ENCODE results near the gene TSG101. TPM values are rescaled to one million over a fixed set of nuclear protein-coding genes. Genes with fewer than 3 reads are reported as not detected.

The TSG101 gene
- total RNA-seq, 3 donors from 2014 or later: 60.6 to 71.1 (median 64.9) TPM

GRCh38 chr11:18452927-18453326 is 73.8 kb downstream of the TSG101 start:
- Histone ChIP-seq H3K4me3 (no peak overlapping the region), H3K9me3 (no peaks in the 10 kb centered on the region), H3K4me1 (ENCODE audit: low read depth) (no peaks in the 10 kb centered on the region), H3K36me3 (ENCODE audit: low read depth) (no peaks in the 10 kb centered on the region)
- ATAC-seq: no peak
- intact Hi-C loops (cut with DNase I, micrococcal nuclease): no loop called here
- TF ChIP-seq CTCF (IDR thresholded peaks at IDR 0.05): no peak
- DNase-seq: no peak

GRCh38 chr11:18449251-18449650 is 77.5 kb downstream of the TSG101 start:
- Histone ChIP-seq H3K4me3 (no peak overlapping the region), H3K36me3 (ENCODE audit: low read depth) (no peaks in the 10 kb centered on the region), H3K9me3 (no peaks in the 10 kb centered on the region), H3K4me1 (ENCODE audit: low read depth) (no peaks in the 10 kb centered on the region)
- TF ChIP-seq CTCF (IDR thresholded peaks at IDR 0.05): no peak
- ATAC-seq: no peak
- DNase-seq: no peak
- intact Hi-C loops (cut with DNase I, micrococcal nuclease): no loop called here

- intact Hi-C loops (cut with DNase I, micrococcal nuclease): no loop called here
- Histone ChIP-seq H3K4me1 (ENCODE audit: low read depth) (no peaks in the 10 kb centered on the region), H3K36me3 (ENCODE audit: low read depth) (no peaks in the 10 kb centered on the region), H3K4me3 (no peak overlapping the region), H3K9me3 (no peaks in the 10 kb centered on the region)
- ATAC-seq (no peak), DNase-seq (no peak)
- no peak for TF ChIP-seq CTCF (IDR thresholded peaks at IDR 0.05)
These were observed 88.1 kb downstream of the TSG101 start for GRCh38 chr11:18438691-18439090.

Other genes starting within 250 kb of the TSG101 start
- gene HPS5, start 204.8 kb downstream of the TSG101 start, total RNA-seq: 10 to 100 TPM in 2 of 3 donors, 1 to 10 TPM in 1; 9.8 to 16.6 (median 14.1) TPM
- 10 to 100 TPM; 32.8 to 43.3 (median 35.9) TPM for gene GTF2H1, start 204.4 kb downstream of the TSG101 start, total RNA-seq
- 100 to 1,000 TPM; 453 to 504 (median 462) TPM for gene LDHA, start 132.4 kb downstream of the TSG101 start, total RNA-seq
- not detected for gene LDHC, start 114.6 kb downstream of the TSG101 start, total RNA-seq
- gene LDHAL6A, start 71.1 kb downstream of the TSG101 start, total RNA-seq: not detected
- 10 to 100 TPM; 34.8 to 36.7 (median 35.3) TPM for gene UEVLD, start 61.8 kb upstream of the TSG101 start, total RNA-seq
- gene MISFA, start 72.8 kb upstream of the TSG101 start, total RNA-seq: 1 to 10 TPM; 2.8 to 3.8 (median 3.3) TPM
- 10 to 100 TPM; 18.5 to 20.2 (median 18.6) TPM for gene SPTY2D1, start 107.4 kb upstream of the TSG101 start, total RNA-seq
- gene TMEM86A, start 171.8 kb upstream of the TSG101 start, total RNA-seq: 1 to 10 TPM; 1.7 to 6.0 (median 5.0) TPM
- gene IGSF22, start 199.2 kb upstream of the TSG101 start, total RNA-seq: 1 to 10 TPM; 1.1 to 1.5 (median 1.5) TPM